Measurements from ENCODE around the gene VGLL3.

VGLL3 gene

DNA sequence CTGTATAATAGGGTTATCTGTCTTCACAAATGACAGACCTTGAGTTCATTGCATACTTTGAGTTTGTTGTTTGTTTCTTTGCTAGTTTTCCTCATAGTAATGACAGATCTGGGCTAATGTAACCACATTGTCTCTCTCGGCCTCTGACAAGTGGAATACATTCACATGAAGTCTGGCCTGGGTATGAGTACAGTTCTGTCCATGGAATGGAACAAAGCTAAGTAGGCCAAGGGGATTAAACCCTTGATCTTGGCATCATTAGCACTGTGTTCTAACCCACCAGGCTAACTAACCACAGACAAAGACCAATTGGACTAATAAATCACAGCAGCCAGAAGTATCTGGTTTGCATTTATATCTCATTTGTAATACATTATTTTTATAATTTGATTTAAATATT is 7.6 kb upstream of the VGLL3 start:
- TF ChIP-seq, protein P1, sequence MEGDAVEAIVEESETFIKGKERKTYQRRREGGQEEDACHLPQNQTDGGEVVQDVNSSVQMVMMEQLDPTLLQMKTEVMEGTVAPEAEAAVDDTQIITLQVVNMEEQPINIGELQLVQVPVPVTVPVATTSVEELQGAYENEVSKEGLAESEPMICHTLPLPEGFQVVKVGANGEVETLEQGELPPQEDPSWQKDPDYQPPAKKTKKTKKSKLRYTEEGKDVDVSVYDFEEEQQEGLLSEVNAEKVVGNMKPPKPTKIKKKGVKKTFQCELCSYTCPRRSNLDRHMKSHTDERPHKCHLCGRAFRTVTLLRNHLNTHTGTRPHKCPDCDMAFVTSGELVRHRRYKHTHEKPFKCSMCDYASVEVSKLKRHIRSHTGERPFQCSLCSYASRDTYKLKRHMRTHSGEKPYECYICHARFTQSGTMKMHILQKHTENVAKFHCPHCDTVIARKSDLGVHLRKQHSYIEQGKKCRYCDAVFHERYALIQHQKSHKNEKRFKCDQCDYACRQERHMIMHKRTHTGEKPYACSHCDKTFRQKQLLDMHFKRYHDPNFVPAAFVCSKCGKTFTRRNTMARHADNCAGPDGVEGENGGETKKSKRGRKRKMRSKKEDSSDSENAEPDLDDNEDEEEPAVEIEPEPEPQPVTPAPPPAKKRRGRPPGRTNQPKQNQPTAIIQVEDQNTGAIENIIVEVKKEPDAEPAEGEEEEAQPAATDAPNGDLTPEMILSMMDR (IDR thresholded peaks at IDR 0.05; ENCODE audit: low read depth, low read length, missing control alignments): no peak
- DNase-seq (ENCODE audit: low read depth): no peak
- H3K4me3 ChIP-seq (ENCODE audit: low read depth, low read length): no peak overlapping the region
- in situ Hi-C loops (cut with HindIII; ENCODE audit: low sequenced_read_pairs): no loop called here

GRCh38 chr3:86996261-86996955 is 5.5 kb upstream of the VGLL3 start:
- in situ Hi-C loops (cut with HindIII; ENCODE audit: low sequenced_read_pairs): no loop called here
- no peak for DNase-seq (ENCODE audit: low read depth)
- TF ChIP-seq, protein P1 (IDR thresholded peaks at IDR 0.05; ENCODE audit: low read depth, low read length, missing control alignments): no peak
- no peak overlapping the region for H3K4me3 ChIP-seq (ENCODE audit: low read depth, low read length)

- in situ Hi-C loops (cut with HindIII; ENCODE audit: low sequenced_read_pairs): no loop called here
- H3K4me3 ChIP-seq (ENCODE audit: low read depth, low read length): no peak overlapping the region
- TF ChIP-seq, protein P1 (IDR thresholded peaks at IDR 0.05; ENCODE audit: low read depth, low read length, missing control alignments): no peak
- DNase-seq (ENCODE audit: low read depth): no peak
Measured at GRCh38 chr3:86995537-86995936, 4.6 kb upstream of the VGLL3 start.

DNA sequence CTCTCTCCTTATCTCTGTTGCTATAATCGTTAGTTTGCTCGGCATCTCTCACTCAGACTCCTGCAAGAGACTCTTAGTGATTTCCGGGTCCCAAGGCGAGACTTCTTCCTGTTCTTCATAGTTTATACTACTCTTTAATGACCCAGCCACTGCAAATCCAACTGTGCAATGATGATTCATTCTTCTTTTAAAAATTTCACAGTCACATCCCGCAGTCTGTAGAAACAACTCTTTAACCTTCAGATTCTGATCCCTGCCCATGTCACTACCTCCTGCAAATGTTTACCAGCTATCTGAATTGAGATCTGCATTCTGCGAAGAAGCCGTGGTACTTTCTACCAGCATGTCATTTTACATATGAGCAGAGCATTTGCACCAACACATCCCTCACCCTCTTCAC is 2.8 kb upstream of the VGLL3 start:
- in situ Hi-C loops (cut with HindIII; ENCODE audit: low sequenced_read_pairs): no loop called here
- H3K4me3 ChIP-seq (ENCODE audit: low read depth, low read length): no peak overlapping the region
- DNase-seq (ENCODE audit: low read depth): no peak
- TF ChIP-seq, protein P1 (IDR thresholded peaks at IDR 0.05; ENCODE audit: low read depth, low read length, missing control alignments): no peak

DNA sequence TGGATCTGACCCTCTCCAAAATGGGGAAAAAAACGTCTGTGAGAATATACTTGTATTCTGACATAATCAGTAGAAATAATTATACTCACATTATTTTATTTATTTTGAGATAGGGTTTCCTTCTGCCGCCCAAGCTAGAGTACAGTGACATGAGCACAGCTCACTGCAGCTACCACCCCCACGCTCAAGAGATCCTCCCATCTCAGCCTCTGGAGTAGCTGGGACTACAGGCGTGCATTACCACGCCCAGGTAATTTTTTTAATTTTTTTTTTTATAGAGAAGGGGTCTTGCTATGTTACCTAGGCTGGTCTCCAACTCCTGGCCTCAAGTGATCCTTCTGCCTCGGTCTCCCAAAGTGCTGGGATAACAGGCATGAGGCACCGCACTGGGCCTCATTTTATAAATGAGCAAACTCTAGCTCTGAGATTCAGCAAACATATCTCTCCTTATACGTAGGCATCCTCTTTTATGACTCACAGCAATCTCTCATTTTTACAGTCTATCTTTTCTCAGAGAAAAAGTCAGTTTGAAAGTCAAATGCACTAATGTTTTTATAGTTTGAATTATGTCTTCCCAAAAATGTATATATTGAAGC is 989 bp upstream of the VGLL3 start:
- H3K4me3 ChIP-seq (ENCODE audit: low read depth, low read length): peak overlapping the region; percentile 79
- TF ChIP-seq, protein P1 (IDR thresholded peaks at IDR 0.05; ENCODE audit: low read depth, low read length, missing control alignments): no peak
- DNase-seq (ENCODE audit: low read depth): no peak

DNA sequence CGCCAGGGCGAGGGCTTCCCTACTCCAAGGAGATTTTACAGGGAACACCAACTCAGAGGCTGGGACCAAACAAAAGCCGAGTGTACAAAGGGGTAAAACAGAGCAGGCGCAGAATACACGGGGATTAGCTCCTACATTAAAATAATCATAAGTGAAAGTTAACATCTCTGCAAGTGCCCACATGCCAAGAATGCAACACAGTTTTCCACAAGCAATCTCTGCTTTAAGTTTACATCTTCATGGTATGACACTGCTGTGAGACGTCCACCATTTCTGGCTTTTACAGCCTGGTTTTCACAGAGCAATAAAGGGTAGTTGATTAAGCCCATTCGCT is 500 bp upstream of the VGLL3 start:
- no peak for DNase-seq (ENCODE audit: low read depth)
- H3K4me3 ChIP-seq (ENCODE audit: low read depth, low read length): peak overlapping the region; percentile 79
- in situ Hi-C loops (cut with HindIII; ENCODE audit: low sequenced_read_pairs): no loop called here
- TF ChIP-seq, protein P1 (IDR thresholded peaks at IDR 0.05; ENCODE audit: low read depth, low read length, missing control alignments): no peak

More for the DNA sequence above, 989 bp upstream of the VGLL3 start:
- in situ Hi-C loops (cut with HindIII; ENCODE audit: low sequenced_read_pairs): no loop called here
